PC-3 (cell line): ENCODE results near the gene CPO. TPM values are rescaled to one million over a fixed set of nuclear protein-coding genes. Genes with fewer than 3 reads are reported as not detected.

Experiments
- ATAC-seq: fragments of 200-7000 bp; cut with Tn5 transposase; 2 replicates; pipeline ENCODE4 v1.9.1; 2020; ENCODE audit warnings: mild to moderate bottlenecking, moderate library complexity
- BruUV-seq: library from RNA; stranded (reverse); fragments of 400-500 nt; replicated peaks from 2 replicates; lab custom pipeline; 2021; lab: Mats Ljungman, UMichigan
- CTCF ChIA-PET: fragments of 300-600 bp; sonication (Branson Sonifier 250); formaldehyde crosslinking; loops from one replicate; lab custom pipeline; 2022; ENCODE audit warnings: antibody characterized with exemption; lab: Charles Lee
- POLR2A ChIA-PET: fragments of 300-600 bp; sonication (Branson Sonifier 250); formaldehyde crosslinking; loops from one replicate; lab custom pipeline; 2022; ENCODE audit warnings: antibody characterized with exemption; ENCODE audit not compliant: unreplicated experiment; lab: Charles Lee
- DNase-seq: peaks from one replicate; pipeline ENCODE4 v3.0.0-alpha.2; 2015
- H2AFZ ChIP-seq: fragments of 300-600 bp; sonication (generic); 2 replicates; pipeline ENCODE4 v1.6.0; 2016; ENCODE audit warnings: antibody characterized with exemption, low read length
- H3F3A ChIP-seq: fragments of 300-600 bp; sonication (generic); one replicate; pipeline ENCODE4 v1.6.0; 2017; ENCODE audit warnings: antibody characterized with exemption, low read length, control low read depth, mild to moderate bottlenecking; ENCODE audit not compliant: unreplicated experiment
- H3K27ac ChIP-seq: fragments of 300-600 bp; sonication (generic); 2 replicates; pipeline ENCODE4 v1.5.1; 2016; ENCODE audit warnings: mild to moderate bottlenecking, low read length
- H3K27me3 ChIP-seq: fragments of 300-600 bp; sonication (generic); 2 replicates; pipeline ENCODE4 v1.6.1; 2016; ENCODE audit warnings: low read length, mixed read lengths
- H3K36me3 ChIP-seq: fragments of 300-600 bp; sonication (generic); 2 replicates; pipeline ENCODE4 v1.6.1; 2016; ENCODE audit warnings: low read depth, mixed run types, low read length, mixed read lengths
- H3K4me1 ChIP-seq: fragments of 300-600 bp; sonication (generic); 2 replicates; pipeline ENCODE4 v1.5.1; 2016; ENCODE audit warnings: low read length; ENCODE audit not compliant: insufficient read depth
- H3K4me2 ChIP-seq: fragments of 300-600 bp; sonication (generic); 2 replicates; pipeline ENCODE4 v1.6.0; 2016; ENCODE audit warnings: low read length
- H3K4me3 ChIP-seq: fragments of 300-600 bp; sonication (generic); 2 replicates; pipeline ENCODE4 v1.5.1; 2016; ENCODE audit warnings: mild to moderate bottlenecking, low read length, mixed read lengths
- H3K79me2 ChIP-seq: fragments of 300-600 bp; sonication (generic); 2 replicates; pipeline ENCODE4 v1.6.1; 2017; ENCODE audit warnings: low read length, mixed read lengths
- H3K9ac ChIP-seq: fragments of 300-600 bp; sonication (generic); 2 replicates; pipeline ENCODE4 v1.6.0; 2016; ENCODE audit warnings: mild to moderate bottlenecking, low read length
- H3K9me2 ChIP-seq: fragments of 300-600 bp; sonication (generic); replicated peaks from 2 replicates; pipeline ENCODE4 v1.6.1; 2016; ENCODE audit warnings: mixed run types, low read length, mixed read lengths
- H3K9me3 ChIP-seq: fragments of 300-600 bp; sonication (generic); 2 replicates; pipeline ENCODE4 v1.6.1; 2016; ENCODE audit warnings: low read length, mixed read lengths
- H4K20me1 ChIP-seq: fragments of 300-600 bp; sonication (generic); 2 replicates; pipeline ENCODE4 v1.6.1; 2016; ENCODE audit warnings: low read length, mixed read lengths
- EZH2 ChIP-seq: fragments of 300-600 bp; sonication (generic); IDR thresholded peaks from one replicate; pipeline ENCODE4 v1.6.1; 2017; ENCODE audit warnings: antibody characterized with exemption, mild to moderate bottlenecking, low read length; ENCODE audit not compliant: unreplicated experiment
- EZH2phosphoT487 ChIP-seq: fragments of 300-600 bp; sonication (generic); IDR thresholded peaks from 2 replicates; pipeline ENCODE4 v1.6.1; 2018; ENCODE audit warnings: mild to moderate bottlenecking, antibody characterized with exemption, low read length, borderline replicate concordance
- intact Hi-C: fragments of 100-400 bp; cut with micrococcal nuclease; formaldehyde crosslinking; loops from 2 replicates; pipeline ENCODE4 v1.9.0; 2023
- total RNA-seq: library from RNA; depleted of rRNA; stranded (reverse); fragments of >200 nt; gene quantifications from 2 replicates; pipeline ENCODE4 v1.2.3, GENCODE V29; 2014
- TF ChIP-seq, protein P1 (sequence below): fragments of 300-600 bp; sonication (generic); conservative IDR thresholded peaks from 2 replicates; pipeline ENCODE4 v1.5.1; 2017; ENCODE audit warnings: antibody characterized with exemption, low read depth, mild to moderate bottlenecking, low read length

Gene CPO
- total RNA-seq, 1 experiment from 2014 or later, result not detected

DNA sequence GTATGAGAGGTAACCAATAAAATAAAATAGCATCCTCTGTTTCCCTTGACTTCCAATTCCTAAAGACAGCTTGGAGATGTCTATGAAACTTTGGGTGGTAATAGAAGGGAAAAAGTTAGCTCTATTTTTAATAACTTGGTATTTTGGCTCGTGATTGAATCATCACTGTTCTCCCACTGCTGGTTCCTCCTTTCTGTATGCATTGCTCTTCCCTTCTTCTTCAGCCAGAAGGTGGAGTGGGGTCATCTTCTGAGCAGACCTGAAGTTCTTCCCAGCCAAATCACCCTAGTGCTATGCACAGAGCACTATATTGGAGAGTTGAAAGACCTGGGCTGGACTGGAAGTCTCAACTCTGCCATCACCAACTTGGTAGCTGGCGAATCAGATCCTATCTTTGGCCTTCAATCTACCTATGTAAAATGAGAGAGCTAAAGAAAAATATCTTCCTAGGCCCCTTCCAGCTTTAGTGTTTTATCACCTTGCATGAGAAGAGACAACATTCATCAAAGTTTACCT is 54.1 kb downstream of the CPO start:
- TF ChIP-seq EZH2phosphoT487 (no peak), EZH2 (no peak)
- TF ChIP-seq, protein P1, sequence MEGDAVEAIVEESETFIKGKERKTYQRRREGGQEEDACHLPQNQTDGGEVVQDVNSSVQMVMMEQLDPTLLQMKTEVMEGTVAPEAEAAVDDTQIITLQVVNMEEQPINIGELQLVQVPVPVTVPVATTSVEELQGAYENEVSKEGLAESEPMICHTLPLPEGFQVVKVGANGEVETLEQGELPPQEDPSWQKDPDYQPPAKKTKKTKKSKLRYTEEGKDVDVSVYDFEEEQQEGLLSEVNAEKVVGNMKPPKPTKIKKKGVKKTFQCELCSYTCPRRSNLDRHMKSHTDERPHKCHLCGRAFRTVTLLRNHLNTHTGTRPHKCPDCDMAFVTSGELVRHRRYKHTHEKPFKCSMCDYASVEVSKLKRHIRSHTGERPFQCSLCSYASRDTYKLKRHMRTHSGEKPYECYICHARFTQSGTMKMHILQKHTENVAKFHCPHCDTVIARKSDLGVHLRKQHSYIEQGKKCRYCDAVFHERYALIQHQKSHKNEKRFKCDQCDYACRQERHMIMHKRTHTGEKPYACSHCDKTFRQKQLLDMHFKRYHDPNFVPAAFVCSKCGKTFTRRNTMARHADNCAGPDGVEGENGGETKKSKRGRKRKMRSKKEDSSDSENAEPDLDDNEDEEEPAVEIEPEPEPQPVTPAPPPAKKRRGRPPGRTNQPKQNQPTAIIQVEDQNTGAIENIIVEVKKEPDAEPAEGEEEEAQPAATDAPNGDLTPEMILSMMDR, result no peak
- ChIA-PET POLR2A (no interaction called here), CTCF (no interaction called here)
- Histone ChIP-seq H3K36me3 (no peaks in the 10 kb centered on the region), H3K79me2 (no peaks in the 10 kb centered on the region), H3K27ac (no peak overlapping the region), H3K4me1 (peaks cover 5% of the 10 kb centered on the region; the same call in 1 of the 2 replicates), H3K9me2 (no peaks in the 10 kb centered on the region), H4K20me1 (no peaks in the 10 kb centered on the region), H3K4me3 (no peak overlapping the region), H3K9ac (no peak overlapping the region), H3F3A (no peaks in the 10 kb centered on the region), H2AFZ (no peak overlapping the region), H3K9me3 (no peaks in the 10 kb centered on the region), H3K4me2 (no peak overlapping the region), H3K27me3 (no peaks in the 10 kb centered on the region)
- ATAC-seq (no peak), DNase-seq (no peak)
- intact Hi-C loops, result no loop called here
- no TSS peak for BruUV-seq

DNA sequence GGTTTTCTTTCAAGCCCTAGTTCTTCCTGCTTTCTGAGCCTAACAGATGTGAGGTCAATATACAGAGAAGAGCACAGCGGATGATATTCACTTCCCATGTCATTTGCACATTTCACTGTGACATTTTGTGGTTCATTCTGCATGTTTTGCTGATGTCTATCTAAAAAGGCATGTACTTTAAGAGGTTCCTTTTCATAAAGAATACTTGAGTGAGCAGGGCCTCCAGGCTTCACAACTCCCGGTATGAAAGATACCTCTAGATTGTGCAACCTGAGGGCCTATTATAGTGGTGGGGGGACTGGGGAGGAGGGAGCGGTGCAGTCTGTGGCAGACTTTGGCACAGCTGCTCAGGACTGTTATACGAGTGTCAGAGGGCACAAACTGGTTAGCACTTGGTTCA is 54.6 kb downstream of the CPO start:
- Histone ChIP-seq H4K20me1 (no peaks in the 10 kb centered on the region), H3K36me3 (no peaks in the 10 kb centered on the region), H3K27me3 (no peaks in the 10 kb centered on the region), H3K4me3 (no peak overlapping the region), H3K4me1 (peaks cover 4% of the 10 kb centered on the region; the same call in 1 of the 2 replicates), H3K27ac (no peak overlapping the region), H3K4me2 (no peak overlapping the region), H3K9me3 (no peaks in the 10 kb centered on the region), H2AFZ (no peak overlapping the region), H3F3A (no peaks in the 10 kb centered on the region), H3K79me2 (no peaks in the 10 kb centered on the region), H3K9ac (no peak overlapping the region), H3K9me2 (no peaks in the 10 kb centered on the region)
- no peak for ATAC-seq
- intact Hi-C loops, result no loop called here
- ChIA-PET POLR2A (no interaction called here), CTCF (no interaction called here)
- no TSS peak for BruUV-seq
- TF ChIP-seq EZH2 (no peak), EZH2phosphoT487 (no peak)
- TF ChIP-seq, protein P1, result no peak
- no peak for DNase-seq

DNA sequence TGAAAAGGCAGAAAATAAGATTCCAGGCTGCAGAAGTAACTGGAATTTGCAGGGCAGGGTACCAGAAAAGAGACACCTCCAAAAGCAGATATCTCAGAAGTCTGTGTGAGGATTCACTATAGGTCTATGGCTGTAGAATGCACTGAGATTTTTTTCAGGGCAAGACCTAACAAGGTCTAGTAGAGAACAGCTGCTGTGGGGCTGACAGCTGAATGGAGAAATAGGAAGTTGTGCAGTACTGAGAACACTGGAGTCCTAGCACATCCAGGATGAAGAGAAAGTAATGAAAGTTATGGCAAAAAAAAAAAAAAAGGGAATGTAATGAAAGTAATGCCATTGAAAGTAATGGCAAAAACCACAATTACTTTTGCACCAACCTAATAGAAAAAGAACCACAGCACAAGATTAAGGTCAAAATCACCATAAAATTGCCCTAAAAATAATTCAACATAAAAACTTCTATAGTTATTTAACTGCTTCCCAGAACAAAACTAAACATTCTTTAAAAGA is 57.3 kb downstream of the CPO start:
- no peak overlapping the region for H3K4me2 ChIP-seq
- no peaks in the 10 kb centered on the region for H3K4me1 ChIP-seq
- TF ChIP-seq EZH2 (no peak), EZH2phosphoT487 (no peak)
- no TSS peak for BruUV-seq
- H3K27me3 ChIP-seq, result no peaks in the 10 kb centered on the region
- H3K36me3 ChIP-seq, result no peaks in the 10 kb centered on the region
- no peak overlapping the region for H3K4me3 ChIP-seq
- no peaks in the 10 kb centered on the region for H3F3A ChIP-seq
- H3K27ac ChIP-seq, result no peak overlapping the region
- DNase-seq (no peak), ATAC-seq (no peak)
- H3K9me2 ChIP-seq, result no peaks in the 10 kb centered on the region
- intact Hi-C loops, result no loop called here
- H3K9me3 ChIP-seq, result no peaks in the 10 kb centered on the region
- H4K20me1 ChIP-seq, result no peaks in the 10 kb centered on the region
- H2AFZ ChIP-seq, result no peak overlapping the region
- CTCF ChIA-PET, result no interaction called here
- no peak overlapping the region for H3K9ac ChIP-seq
- no peaks in the 10 kb centered on the region for H3K79me2 ChIP-seq
- POLR2A ChIA-PET, result no interaction called here
